OCI-LY3 (cell line): ENCODE results near the gene LITAF.

Source experiments
- EZH2phosphoT487 ChIP-seq: fragments of 200-600 bp; shearing (Covaris generic); IDR thresholded peaks from 2 replicates; pipeline ENCODE4 v1.6.1; 2018; ENCODE audit warnings: antibody characterized with exemption, mixed run types, low read depth
- TF ChIP-seq, protein P1 (sequence below): fragments of 200-600, 300-600 bp; sonication (generic); IDR thresholded peaks from 2 replicates; pipeline ENCODE4 v1.5.1; 2014; ENCODE audit warnings: antibody characterized with exemption, low read length, low read depth

DNA sequence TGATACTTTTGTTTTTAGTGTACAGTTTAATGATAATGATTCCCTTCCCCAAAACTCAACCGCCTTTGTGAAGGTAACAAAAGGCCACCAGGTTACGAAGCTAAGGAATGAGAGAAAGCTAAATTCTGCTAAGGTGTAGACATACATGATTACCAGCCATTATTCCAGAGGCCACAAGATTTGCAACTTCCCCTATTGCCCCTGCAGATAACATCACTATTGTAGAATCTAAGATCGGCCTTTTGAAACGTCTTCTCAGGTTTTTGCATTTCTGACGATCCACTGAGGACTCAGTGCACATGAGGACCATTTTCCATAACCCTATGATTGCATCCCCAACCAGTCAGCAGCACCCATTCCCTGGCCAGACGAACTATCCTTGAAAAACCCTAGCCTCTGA is 47.6 kb upstream of the LITAF start:
- TF ChIP-seq, protein P1, sequence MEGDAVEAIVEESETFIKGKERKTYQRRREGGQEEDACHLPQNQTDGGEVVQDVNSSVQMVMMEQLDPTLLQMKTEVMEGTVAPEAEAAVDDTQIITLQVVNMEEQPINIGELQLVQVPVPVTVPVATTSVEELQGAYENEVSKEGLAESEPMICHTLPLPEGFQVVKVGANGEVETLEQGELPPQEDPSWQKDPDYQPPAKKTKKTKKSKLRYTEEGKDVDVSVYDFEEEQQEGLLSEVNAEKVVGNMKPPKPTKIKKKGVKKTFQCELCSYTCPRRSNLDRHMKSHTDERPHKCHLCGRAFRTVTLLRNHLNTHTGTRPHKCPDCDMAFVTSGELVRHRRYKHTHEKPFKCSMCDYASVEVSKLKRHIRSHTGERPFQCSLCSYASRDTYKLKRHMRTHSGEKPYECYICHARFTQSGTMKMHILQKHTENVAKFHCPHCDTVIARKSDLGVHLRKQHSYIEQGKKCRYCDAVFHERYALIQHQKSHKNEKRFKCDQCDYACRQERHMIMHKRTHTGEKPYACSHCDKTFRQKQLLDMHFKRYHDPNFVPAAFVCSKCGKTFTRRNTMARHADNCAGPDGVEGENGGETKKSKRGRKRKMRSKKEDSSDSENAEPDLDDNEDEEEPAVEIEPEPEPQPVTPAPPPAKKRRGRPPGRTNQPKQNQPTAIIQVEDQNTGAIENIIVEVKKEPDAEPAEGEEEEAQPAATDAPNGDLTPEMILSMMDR: no peak
- no peak for TF ChIP-seq EZH2phosphoT487
